ENCODE measurements around the gene ZNF267. TPM values are rescaled to one million over a fixed set of nuclear protein-coding genes. Genes with fewer than 3 reads are reported as not detected.
A peak's percentile ranks its signal among the peaks of the same experiment; 100 is the strongest.

Gene ZNF267
- total RNA-seq, 1 donor, result 13.6 TPM

GRCh38 chr16:31874366-31875111, 932 bp downstream of the ZNF267 start:
- TF ChIP-seq CTCF (IDR thresholded peaks at IDR 0.05; ENCODE audit: insufficient read depth, low read length), result no peak
- peak; percentile 73 for DNase-seq (ENCODE audit: low read depth)
- H3K4me3 ChIP-seq (ENCODE audit: low read depth, low read length), result peak overlapping the region; percentile 96

GRCh38 chr16:31875112-31875803, 1.7 kb downstream of the ZNF267 start:
- DNase-seq (ENCODE audit: low read depth), result peak; percentile 58
- TF ChIP-seq CTCF (IDR thresholded peaks at IDR 0.05; ENCODE audit: insufficient read depth, low read length), result no peak
- H3K4me3 ChIP-seq (ENCODE audit: low read depth, low read length), result peak overlapping the region; percentile 96

GRCh38 chr16:31875928-31876547, 2.4 kb downstream of the ZNF267 start:
- no peak overlapping the region for H3K4me3 ChIP-seq (ENCODE audit: low read depth, low read length)
- TF ChIP-seq CTCF (IDR thresholded peaks at IDR 0.05; ENCODE audit: insufficient read depth, low read length), result no peak
- DNase-seq (ENCODE audit: low read depth), result no peak

GRCh38 chr16:31876951-31877828, 3.6 kb downstream of the ZNF267 start:
- no peak for TF ChIP-seq CTCF (IDR thresholded peaks at IDR 0.05; ENCODE audit: insufficient read depth, low read length)

GRCh38 chr16:31877876-31878642, 4.5 kb downstream of the ZNF267 start:
- H3K4me3 ChIP-seq (ENCODE audit: low read depth, low read length), result no peak overlapping the region
- no peak for TF ChIP-seq CTCF (IDR thresholded peaks at IDR 0.05; ENCODE audit: insufficient read depth, low read length)
- DNase-seq (ENCODE audit: low read depth), result no peak

More at GRCh38 chr16:31876951-31877828, 3.6 kb downstream of the ZNF267 start:
- DNase-seq (ENCODE audit: low read depth), result peak; percentile 89
- peak overlapping the region; percentile 42 for H3K4me3 ChIP-seq (ENCODE audit: low read depth, low read length)
